Measurements from ENCODE around the gene CLEC17A. TPM values are rescaled to one million over a fixed set of nuclear protein-coding genes. Genes with fewer than 3 reads are reported as not detected.

Gene CLEC17A
- total RNA-seq (2022; extraction: Qiagen RNA extraction) = not detected in 5 replicates

GRCh38 chr19:14582894-14583340 lies at the start of gene CLEC17A:
Gene CLEC17A, plus strand, starts transcription at chr19:14583084. Its CDS starts 77 bp downstream, at chr19:14583161.

DNA sequence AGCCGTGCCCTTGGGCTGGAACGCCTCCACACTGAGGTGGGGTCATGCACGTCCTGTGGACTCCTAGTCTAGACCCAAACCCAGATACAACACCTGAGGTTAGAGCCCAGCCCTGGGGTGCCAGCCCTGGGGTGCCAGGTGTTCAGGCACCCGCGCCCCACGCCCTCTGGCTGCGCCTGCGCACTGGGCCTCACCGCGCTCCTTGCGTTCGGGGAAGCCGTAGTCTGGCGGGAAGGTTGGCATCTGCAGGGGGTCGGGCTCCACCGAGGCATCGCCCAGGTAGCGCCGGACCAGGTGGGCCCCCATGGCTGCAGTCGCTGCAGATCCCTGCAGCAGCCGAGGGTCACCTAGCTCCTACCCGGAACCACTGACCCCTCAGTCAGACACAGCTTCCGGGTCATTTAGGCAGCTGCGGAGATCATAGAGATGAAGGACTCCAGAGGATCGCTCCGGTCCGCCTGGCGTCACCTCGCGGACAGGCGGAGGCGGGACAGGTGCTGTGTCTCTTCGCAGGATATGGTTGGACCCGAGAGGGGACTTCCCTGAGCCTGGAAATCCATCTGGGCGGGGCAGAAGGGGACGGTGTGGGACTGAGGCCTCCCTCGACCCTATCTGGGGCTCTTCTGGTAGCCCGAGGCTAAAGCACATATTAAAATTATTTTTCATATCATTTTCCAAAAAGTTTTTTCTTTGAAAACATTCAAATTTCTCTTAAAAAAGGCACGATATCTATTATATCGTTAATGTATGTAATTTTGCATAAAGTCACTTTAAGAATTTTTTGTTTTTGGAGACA lies 11.0 kb upstream of the CLEC17A start, which contains the start of gene NDUFB7:
TSS of gene NDUFB7 (minus strand) at position 372 of the 796 bp plus-strand sequence. CDS start at position 306, 66 bp downstream.

Other genes starting within 250 kb of the CLEC17A start
- gene ADGRE5, start 201.6 kb upstream of the CLEC17A start, total RNA-seq (2022; extraction: Qiagen RNA extraction) = 77.8 to 90.3 TPM (median 86.2 TPM) in 5 replicates
- gene DDX39A, start 163.7 kb upstream of the CLEC17A start, total RNA-seq (2022; extraction: Qiagen RNA extraction) = 114 to 137 TPM (median 126 TPM) in 5 replicates
- gene PKN1, start 149.8 kb upstream of the CLEC17A start, total RNA-seq (2022; extraction: Qiagen RNA extraction) = 76.0 to 79.2 TPM (median 76.5 TPM) in 5 replicates
- gene PTGER1, start 107.7 kb upstream of the CLEC17A start, total RNA-seq (2022; extraction: Qiagen RNA extraction) = 0.07 to 0.15 TPM (median 0.08 TPM) in 3 of 5 replicates, not detected in the others
- 108 to 145 TPM (median 144 TPM) in 5 replicates for gene GIPC1, start 87.0 kb upstream of the CLEC17A start, total RNA-seq (2022; extraction: Qiagen RNA extraction)
- gene DNAJB1, start 64.7 kb upstream of the CLEC17A start, total RNA-seq (2022; extraction: Qiagen RNA extraction) = 206 to 250 TPM (median 215 TPM) in 5 replicates
- 140 to 180 TPM (median 178 TPM) in 5 replicates for gene TECR, start 53.5 kb upstream of the CLEC17A start, total RNA-seq (2022; extraction: Qiagen RNA extraction)
- gene NDUFB7, start 11.0 kb upstream of the CLEC17A start, total RNA-seq (2022; extraction: Qiagen RNA extraction) = 138 to 196 TPM (median 193 TPM) in 5 replicates
- not detected in 5 replicates for gene ADGRE3, start 91.8 kb downstream of the CLEC17A start, total RNA-seq (2022; extraction: Qiagen RNA extraction)
- gene ZNF333, start 107.0 kb downstream of the CLEC17A start, total RNA-seq (2022; extraction: Qiagen RNA extraction) = 2.6 to 3.5 TPM (median 3.1 TPM) in 5 replicates
- gene ADGRE2, start 195.5 kb downstream of the CLEC17A start, total RNA-seq (2022; extraction: Qiagen RNA extraction) = 0.62 to 1.3 TPM (median 0.97 TPM) in 5 replicates